ENCODE measurements around the gene TAF5L. TPM values are rescaled to one million over a fixed set of nuclear protein-coding genes. Genes with fewer than 3 reads are reported as not detected.

The TAF5L gene
- total and polyA plus RNA-seq, 2 of the 13 experiments (the other 11 are each of a cell fraction or from before 2014, with no cell fraction given), result 10.8 to 18.2 TPM

- intact Hi-C loops (cut with micrococcal nuclease; ENCODE audit: unreplicated experiment) (no loop called here), in situ Hi-C loops (cut with HindIII; ENCODE audit: extremely low pct_ligation_motif_present, low pct_unique_long_range_greater_than_20kb) (no loop called here)
- POLR2A ChIA-PET, result no interaction called here
- Histone ChIP-seq H3K9me3 (ENCODE audit: low read length) (no peaks in the 10 kb centered on the region), H3K36me3 (replicated peaks in 1 of 2; ENCODE audit: control insufficient read depth in 1 of 2, insufficient read depth in 2 of 2, low read length in 2 of 2) (peaks cover 9 to 50% of the 10 kb centered on the region in 2 experiments; a peak in 4 of 5 replicates), H3K4me3 (replicated peaks in 1 of 3; ENCODE audit: insufficient read depth in 1 of 3, low read depth in 2 of 3, low read length in 3 of 3) (no peak overlapping the region), H4K20me1 (ENCODE audit: insufficient read depth, low read length) (no peaks in the 10 kb centered on the region), H3K27me3 (ENCODE audit: control insufficient read depth in 1 of 2, insufficient read depth in 2 of 2, low read length in 2 of 2) (no peaks in the 10 kb centered on the region), H3K4me2 (ENCODE audit: low read depth, low read length) (no peak overlapping the region), H3K4me1 (ENCODE audit: insufficient read depth, low read length) (no peaks in the 10 kb centered on the region), H3K27ac (ENCODE audit: extremely low read length, insufficient read depth, low read length) (no peak overlapping the region), H3K79me2 (ENCODE audit: insufficient read depth, low read length) (no peaks in the 10 kb centered on the region), H2AFZ (ENCODE audit: low read length) (no peak overlapping the region), H3K9ac (ENCODE audit: insufficient read depth, low read depth, low read length) (no peak overlapping the region)
- CTCF ChIA-PET (ENCODE audit: low intra/inter-chr PET ratio, low total read pairs), result no interaction called here
- no peak for FAIRE-seq
- no peak for ATAC-seq
- no TSS peak for BruUV-seq (replicated peaks)
- WGBS (ENCODE audit: low lambda C conversion rate), result 99% methylated on average over 3 of the region's 3 CpGs
- no peak for TF ChIP-seq ZNF598 (CRISPR knock-in tag; IDR thresholded peaks at IDR 0.05; ENCODE audit: borderline replicate concordance)
- no peak for TF ChIP-seq ZNF260 (CRISPR knock-in tag; IDR thresholded peaks at IDR 0.05; ENCODE audit: borderline replicate concordance, low read depth)
- TF ChIP-seq SP1 (IDR thresholded peaks at IDR 0.05), result no peak
- TF ChIP-seq SP1 (CRISPR knock-in tag; IDR thresholded peaks at IDR 0.05), result no peak
- TF ChIP-seq KDM6A (CRISPR knock-in tag; IDR thresholded peaks at IDR 0.05; ENCODE audit: low read depth), result no peak
- no peak for TF ChIP-seq SYNCRIP (IDR thresholded peaks at IDR 0.05; ENCODE audit: insufficient read depth, low read depth, low read length)
- TF ChIP-seq HCFC1 (IDR thresholded peaks at IDR 0.05; ENCODE audit: low read depth, low read length), result no peak
- no peak for TF ChIP-seq ZNF44 (CRISPR knock-in tag; IDR thresholded peaks at IDR 0.05)
- no peak for DNase-seq (ENCODE audit: low spot score)
Observed at GRCh38 chr1:229599218-229599954, 26.5 kb downstream of the TAF5L start.

DNA sequence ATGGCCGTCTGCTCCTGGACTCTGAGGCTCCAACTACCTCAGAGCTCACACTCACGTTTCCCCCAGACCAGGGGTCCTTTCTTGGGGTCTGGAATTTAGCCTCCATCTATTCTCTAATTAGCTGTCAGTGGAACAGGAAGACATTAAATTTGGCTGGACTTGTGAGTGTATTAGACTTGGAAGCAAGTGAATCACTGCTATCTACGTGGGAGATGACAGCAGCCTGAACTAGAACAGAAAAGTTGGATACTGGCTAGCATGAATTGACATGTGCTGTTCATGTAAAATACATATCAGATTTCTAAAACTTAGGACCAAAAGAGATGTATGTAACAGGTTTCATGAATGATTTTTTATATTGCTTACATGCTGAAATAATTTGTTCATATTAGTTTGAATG, 28.0 kb downstream of the TAF5L start:
- no peak for TF ChIP-seq RCOR2 (CRISPR knock-in tag; IDR thresholded peaks at IDR 0.05)
- no peak for TF ChIP-seq ZKSCAN5 (CRISPR knock-in tag; IDR thresholded peaks at IDR 0.05)
- TF ChIP-seq SOX13 (IDR thresholded peaks at IDR 0.05), result no peak
- TF ChIP-seq SOX13 (CRISPR knock-in tag; conservative IDR thresholded peaks at IDR 0.05 in 1 of 2, IDR thresholded peaks at IDR 0.05 in 1 of 2), result no peak
- TF ChIP-seq PBX2 (CRISPR knock-in tag; IDR thresholded peaks at IDR 0.05), result no peak
- FAIRE-seq (no peak), DNase-seq (ENCODE audit: low spot score) (no peak), ATAC-seq (no peak)
- POLR2A ChIA-PET, result no interaction called here
- no TSS peak for BruUV-seq (replicated peaks)
- in situ Hi-C loops (cut with HindIII; ENCODE audit: extremely low pct_ligation_motif_present, low pct_unique_long_range_greater_than_20kb) (no loop called here), intact Hi-C loops (cut with micrococcal nuclease; ENCODE audit: unreplicated experiment) (no loop called here)
- 97% methylated on average over 3 of the region's 3 CpGs for WGBS (ENCODE audit: low lambda C conversion rate)
- Histone ChIP-seq H3K27ac (ENCODE audit: extremely low read length, insufficient read depth, low read length) (no peak overlapping the region), H3K4me2 (ENCODE audit: low read depth, low read length) (no peak overlapping the region), H3K79me2 (ENCODE audit: insufficient read depth, low read length) (no peaks in the 10 kb centered on the region), H3K27me3 (ENCODE audit: control insufficient read depth in 1 of 2, insufficient read depth in 2 of 2, low read length in 2 of 2) (no peaks in the 10 kb centered on the region), H3K36me3 (replicated peaks in 1 of 2; ENCODE audit: control insufficient read depth in 1 of 2, insufficient read depth in 2 of 2, low read length in 2 of 2) (peaks cover 9 to 48% of the 10 kb centered on the region in 2 experiments; a peak in 4 of 5 replicates), H3K4me1 (ENCODE audit: insufficient read depth, low read length) (no peaks in the 10 kb centered on the region), H2AFZ (ENCODE audit: low read length) (no peak overlapping the region), H3K9ac (ENCODE audit: insufficient read depth, low read depth, low read length) (no peak overlapping the region), H3K9me3 (ENCODE audit: low read length) (no peaks in the 10 kb centered on the region), H3K4me3 (replicated peaks in 1 of 3; ENCODE audit: insufficient read depth in 1 of 3, low read depth in 2 of 3, low read length in 3 of 3) (no peak overlapping the region), H4K20me1 (ENCODE audit: insufficient read depth, low read length) (no peaks in the 10 kb centered on the region)
- CTCF ChIA-PET (ENCODE audit: low intra/inter-chr PET ratio, low total read pairs), result no interaction called here
